Epithelial cell of proximal tubule (primary cell): Measurements from ENCODE around the gene EIF3L. TPM values are rescaled to one million over a fixed set of nuclear protein-coding genes. Genes with fewer than 3 reads are reported as not detected.

Experiments
- DNase-seq: peaks from one replicate; pipeline ENCODE4 v3.0.0-alpha.2; 2011; ENCODE audit warnings: low read depth
- H3K4me3 ChIP-seq: 2 replicates; pipeline ENCODE4 v1.5.1; 2011; ENCODE audit warnings: low read depth, mild to moderate bottlenecking, low read length
- total RNA-seq: library from RNA; depleted of rRNA; stranded (reverse); fragments of >200 nt; gene quantifications from 2 replicates; pipeline ENCODE4 v1.2.3, GENCODE V29; 2015
- TF ChIP-seq, protein P1 (sequence below): conservative IDR thresholded peaks from 2 replicates; pipeline ENCODE4 v1.5.1; 2012; ENCODE audit warnings: low read depth, mild to moderate bottlenecking, low read length

EIF3L gene
- total RNA-seq, 1 donor from 2014 or later = 333 TPM

- TF ChIP-seq, protein P1, sequence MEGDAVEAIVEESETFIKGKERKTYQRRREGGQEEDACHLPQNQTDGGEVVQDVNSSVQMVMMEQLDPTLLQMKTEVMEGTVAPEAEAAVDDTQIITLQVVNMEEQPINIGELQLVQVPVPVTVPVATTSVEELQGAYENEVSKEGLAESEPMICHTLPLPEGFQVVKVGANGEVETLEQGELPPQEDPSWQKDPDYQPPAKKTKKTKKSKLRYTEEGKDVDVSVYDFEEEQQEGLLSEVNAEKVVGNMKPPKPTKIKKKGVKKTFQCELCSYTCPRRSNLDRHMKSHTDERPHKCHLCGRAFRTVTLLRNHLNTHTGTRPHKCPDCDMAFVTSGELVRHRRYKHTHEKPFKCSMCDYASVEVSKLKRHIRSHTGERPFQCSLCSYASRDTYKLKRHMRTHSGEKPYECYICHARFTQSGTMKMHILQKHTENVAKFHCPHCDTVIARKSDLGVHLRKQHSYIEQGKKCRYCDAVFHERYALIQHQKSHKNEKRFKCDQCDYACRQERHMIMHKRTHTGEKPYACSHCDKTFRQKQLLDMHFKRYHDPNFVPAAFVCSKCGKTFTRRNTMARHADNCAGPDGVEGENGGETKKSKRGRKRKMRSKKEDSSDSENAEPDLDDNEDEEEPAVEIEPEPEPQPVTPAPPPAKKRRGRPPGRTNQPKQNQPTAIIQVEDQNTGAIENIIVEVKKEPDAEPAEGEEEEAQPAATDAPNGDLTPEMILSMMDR = no peak
- DNase-seq = no peak
- H3K4me3 ChIP-seq = no peak overlapping the region
These were observed 75.3 kb downstream of the EIF3L start for GRCh38 chr22:37924386-37925065.

DNA sequence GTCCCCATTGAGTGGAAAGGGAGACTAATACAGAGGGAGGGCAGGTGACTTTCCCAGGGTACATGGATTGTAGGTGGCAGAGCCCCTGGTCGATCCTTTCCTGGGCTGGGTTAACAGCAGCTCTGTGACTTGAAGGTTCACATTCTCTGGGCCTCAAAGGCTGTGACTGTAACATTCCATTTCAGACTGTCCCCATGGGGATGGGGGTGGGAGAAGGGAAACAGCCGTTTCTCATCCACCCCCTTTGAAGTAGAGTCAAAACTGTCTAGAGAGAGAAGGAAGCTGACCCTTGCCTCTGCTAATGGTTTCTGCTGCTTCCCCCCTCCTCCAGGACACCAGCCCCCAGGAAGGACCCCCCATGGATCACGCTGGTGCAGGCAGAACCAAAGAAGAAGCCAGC is 76.1 kb downstream of the EIF3L start:
- no peak for DNase-seq
- H3K4me3 ChIP-seq = no peak overlapping the region
- TF ChIP-seq, protein P1 = no peak

- H3K4me3 ChIP-seq = no peak overlapping the region
- TF ChIP-seq, protein P1 = no peak
- no peak for DNase-seq
These were observed 76.5 kb downstream of the EIF3L start for GRCh38 chr22:37925767-37926166.

GRCh38 chr22:37926358-37926757 is 77.1 kb downstream of the EIF3L start:
- TF ChIP-seq, protein P1 = no peak
- DNase-seq = no peak
- no peak overlapping the region for H3K4me3 ChIP-seq

DNA sequence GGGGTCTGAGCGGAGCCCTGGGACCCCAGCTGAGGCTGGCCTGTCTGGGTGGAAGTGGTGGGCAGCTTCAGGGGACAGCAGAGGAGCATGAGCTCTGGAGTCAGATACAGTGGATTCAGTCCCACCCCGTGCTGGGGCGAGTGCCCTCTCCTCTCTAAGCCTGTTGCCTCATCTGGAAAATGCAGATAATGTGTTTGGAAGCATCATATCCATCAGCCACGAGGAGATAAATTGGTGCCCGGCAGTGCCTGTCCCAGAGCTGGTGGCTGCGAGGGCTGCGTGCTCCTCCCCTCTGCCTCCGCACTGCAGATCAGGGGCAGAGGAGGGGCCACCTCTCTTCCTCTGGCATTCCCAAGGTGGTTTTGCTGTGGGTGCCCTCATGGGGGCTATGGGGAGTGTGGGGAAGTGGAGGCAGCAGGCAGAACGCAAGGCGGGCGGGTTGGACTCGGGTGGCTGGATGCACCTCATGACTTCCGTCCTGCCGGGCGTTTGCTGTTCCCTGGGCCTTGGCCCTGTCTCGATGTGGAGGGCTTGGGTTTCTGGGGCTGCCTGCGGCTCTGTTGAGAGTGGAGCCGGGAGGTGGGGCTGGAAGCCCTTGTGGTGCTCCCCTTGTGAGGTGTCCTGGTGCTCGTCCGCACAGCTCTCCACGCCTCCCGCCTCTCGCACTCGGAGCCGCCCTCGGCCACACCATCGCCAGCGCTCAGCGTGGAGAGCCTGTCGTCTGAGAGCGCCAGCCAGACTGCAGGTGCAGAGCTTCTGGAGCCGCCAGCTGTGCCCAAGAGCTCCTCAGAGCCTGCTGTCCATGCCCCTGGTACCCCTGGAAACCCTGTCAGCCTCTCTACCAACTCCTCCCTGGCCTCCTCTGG is 77.8 kb downstream of the EIF3L start:
- no peak overlapping the region for H3K4me3 ChIP-seq
- DNase-seq = no peak
- TF ChIP-seq, protein P1 = no peak

DNA sequence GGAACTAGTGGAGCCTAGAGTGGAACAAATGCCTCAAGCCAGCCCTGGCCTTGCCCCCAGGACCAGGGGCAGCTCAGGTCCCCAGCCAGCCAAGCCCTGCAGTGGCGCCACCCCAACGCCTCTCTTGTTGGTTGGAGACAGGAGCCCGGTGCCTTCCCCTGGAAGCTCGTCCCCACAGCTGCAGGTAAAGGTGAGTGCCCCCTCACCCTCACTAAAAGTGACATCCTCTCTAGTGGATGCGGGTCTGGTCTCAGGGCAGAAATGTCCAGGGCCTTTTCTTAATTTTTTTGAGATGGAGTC is 78.4 kb downstream of the EIF3L start:
- no peak overlapping the region for H3K4me3 ChIP-seq
- TF ChIP-seq, protein P1 = no peak
- DNase-seq = no peak
